ENCODE data around the gene BGN.

Gene BGN

DNA sequence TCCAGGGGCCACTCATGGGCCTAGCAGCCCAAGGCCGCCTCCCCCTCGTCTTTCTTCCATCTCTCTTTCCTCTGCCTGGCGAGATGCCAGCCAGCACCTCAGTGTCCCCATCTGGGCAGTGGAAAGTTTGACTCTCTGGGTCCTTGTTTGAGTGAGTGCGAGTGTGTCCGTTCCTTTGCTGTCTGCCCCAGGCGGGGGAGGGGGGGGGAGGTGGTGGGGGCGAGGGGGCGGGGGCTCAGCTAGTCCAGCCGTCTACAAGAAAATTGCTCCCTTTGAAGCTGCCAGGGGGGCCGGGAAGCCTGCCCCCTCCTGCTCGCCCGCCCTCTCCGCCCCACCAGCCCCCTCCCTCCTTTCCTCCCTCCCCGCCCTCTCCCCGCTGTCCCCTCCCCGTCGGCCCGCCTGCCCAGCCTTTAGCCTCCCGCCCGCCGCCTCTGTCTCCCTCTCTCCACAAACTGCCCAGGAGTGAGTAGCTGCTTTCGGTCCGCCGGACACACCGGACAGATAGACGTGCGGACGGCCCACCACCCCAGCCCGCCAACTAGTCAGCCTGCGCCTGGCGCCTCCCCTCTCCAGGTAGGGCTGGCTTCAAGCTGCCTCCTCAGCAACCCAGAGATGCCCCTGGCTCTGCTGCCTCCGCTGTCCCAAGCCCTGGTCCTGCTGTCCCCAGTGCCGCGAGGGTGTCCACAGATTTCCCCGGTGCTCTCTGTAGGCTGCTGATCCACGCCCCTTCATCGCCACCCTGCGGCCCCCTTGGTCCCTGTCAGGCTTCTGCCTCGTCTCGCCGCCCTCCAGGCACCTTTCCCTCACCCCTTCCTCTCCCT is at the start of gene BGN:
BGN (plus strand) TSS at position 440 of the 821 bp plus-strand sequence. CDS start 9,652 bp downstream, outside the sequence.
- no peak for TF ChIP-seq GATA1 (IDR thresholded peaks at IDR 0.05; ENCODE audit: low read depth, low read length)
- no peak for TF ChIP-seq POLR2A (IDR thresholded peaks at IDR 0.05; ENCODE audit: low read length)
- DNase-seq, result peak in 1 of 2 experiments; percentile 1

GRCh38 chrX:153445106-153445855 is 49.5 kb upstream of the BGN start:
- no peak for TF ChIP-seq GATA1 (IDR thresholded peaks at IDR 0.05; ENCODE audit: low read depth, low read length)
- no peak for DNase-seq

GRCh38 chrX:153445856-153446635 is 48.7 kb upstream of the BGN start, which contains the start of gene TREX2:
TSS of gene TREX2 (minus strand) at chrX:153446056. CDS start at chrX:153445430, 626 bp downstream.
- DNase-seq, result no peak
- TF ChIP-seq GATA1 (IDR thresholded peaks at IDR 0.05; ENCODE audit: low read depth, low read length) (no peak), POLR2A (IDR thresholded peaks at IDR 0.05; ENCODE audit: low read length) (no peak)

DNA sequence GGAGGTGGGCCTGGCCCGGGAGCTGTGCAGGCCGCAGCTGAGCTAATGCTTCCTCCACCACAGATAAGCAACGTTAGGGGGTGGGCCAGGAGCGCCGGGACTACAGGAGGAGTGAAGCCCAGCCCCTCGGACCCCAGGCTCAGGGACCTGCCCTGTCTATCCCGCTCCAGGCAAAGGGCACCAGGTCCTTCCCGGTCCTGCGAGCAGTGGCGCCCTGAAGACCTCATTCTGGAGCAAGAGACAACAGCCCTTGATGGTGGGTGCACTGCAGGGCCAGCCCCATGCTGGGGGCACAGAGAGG is 48.2 kb upstream of the BGN start:
- DNase-seq, result no peak
- TF ChIP-seq POLR2A (IDR thresholded peaks at IDR 0.05; ENCODE audit: low read length), result no peak
- TF ChIP-seq GATA1 (IDR thresholded peaks at IDR 0.05; ENCODE audit: low read depth, low read length), result no peak

DNA sequence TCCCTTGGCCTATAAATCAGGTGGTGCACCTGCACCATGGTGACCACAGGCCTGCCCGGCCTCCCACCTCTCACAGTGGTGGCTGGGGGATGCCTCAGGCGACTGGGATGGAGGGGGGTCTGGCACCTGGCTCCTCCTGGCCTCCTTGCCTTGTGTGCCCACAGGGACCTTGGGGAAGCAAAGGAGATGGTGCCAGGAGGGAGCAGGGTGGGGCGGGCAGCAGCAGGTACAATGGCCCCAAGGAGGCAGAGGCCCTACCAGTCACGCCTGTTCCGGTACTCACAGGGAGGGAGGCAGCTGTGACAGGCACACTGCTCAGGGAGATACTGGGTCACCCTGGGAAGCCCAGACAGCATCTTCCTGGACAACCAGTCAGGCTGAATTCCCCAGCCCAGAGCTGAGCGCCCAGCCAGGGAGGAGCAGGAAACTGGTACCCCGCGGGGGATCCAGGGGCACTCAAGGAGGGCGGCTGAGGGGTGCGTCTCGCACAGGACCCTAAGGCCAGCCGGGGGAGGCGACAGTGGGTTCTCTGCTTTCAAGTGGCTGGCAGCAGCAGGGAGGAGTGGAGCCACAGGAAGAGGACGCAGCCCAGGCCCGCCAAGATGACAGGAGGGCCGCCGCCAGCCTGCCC is 47.7 kb upstream of the BGN start:
- no peak for DNase-seq

DNA sequence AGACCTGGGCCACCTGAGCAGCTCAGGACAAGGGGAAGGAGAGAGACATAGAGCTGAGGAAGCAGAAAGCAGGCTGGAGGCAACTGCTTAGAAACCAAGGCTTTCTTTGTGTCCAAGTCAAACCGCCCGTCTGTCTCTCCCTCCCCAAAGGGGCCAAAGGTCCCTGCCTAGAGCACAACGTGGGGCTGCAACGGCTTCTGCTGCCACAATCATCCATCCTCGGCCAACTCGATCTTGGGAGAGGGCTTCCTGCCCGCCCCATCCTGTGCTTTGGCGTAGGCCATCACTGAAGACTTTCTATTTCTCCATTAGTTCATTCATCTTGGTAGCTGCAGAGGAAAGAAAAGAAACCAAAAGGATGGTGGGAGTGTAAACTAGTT is 47.2 kb upstream of the BGN start:
- TF ChIP-seq GATA1 (IDR thresholded peaks at IDR 0.05; ENCODE audit: low read depth, low read length) (no peak), POLR2A (IDR thresholded peaks at IDR 0.05; ENCODE audit: low read length) (no peak)
- DNase-seq, result no peak

More for the DNA sequence above, 47.7 kb upstream of the BGN start:
- no peak for TF ChIP-seq GATA1 (IDR thresholded peaks at IDR 0.05; ENCODE audit: low read depth, low read length)
- no peak for TF ChIP-seq POLR2A (IDR thresholded peaks at IDR 0.05; ENCODE audit: low read length)

- DNase-seq, result no peak
- TF ChIP-seq GATA1 (IDR thresholded peaks at IDR 0.05; ENCODE audit: low read depth, low read length) (no peak), POLR2A (IDR thresholded peaks at IDR 0.05; ENCODE audit: low read length) (no peak)
Measured at GRCh38 chrX:153448556-153449367, 46.0 kb upstream of the BGN start.

GRCh38 chrX:153449368-153450113 is 45.2 kb upstream of the BGN start:
- TF ChIP-seq POLR2A (IDR thresholded peaks at IDR 0.05; ENCODE audit: low read length) (no peak), GATA1 (IDR thresholded peaks at IDR 0.05; ENCODE audit: low read depth, low read length) (no peak)
- no peak for DNase-seq

DNA sequence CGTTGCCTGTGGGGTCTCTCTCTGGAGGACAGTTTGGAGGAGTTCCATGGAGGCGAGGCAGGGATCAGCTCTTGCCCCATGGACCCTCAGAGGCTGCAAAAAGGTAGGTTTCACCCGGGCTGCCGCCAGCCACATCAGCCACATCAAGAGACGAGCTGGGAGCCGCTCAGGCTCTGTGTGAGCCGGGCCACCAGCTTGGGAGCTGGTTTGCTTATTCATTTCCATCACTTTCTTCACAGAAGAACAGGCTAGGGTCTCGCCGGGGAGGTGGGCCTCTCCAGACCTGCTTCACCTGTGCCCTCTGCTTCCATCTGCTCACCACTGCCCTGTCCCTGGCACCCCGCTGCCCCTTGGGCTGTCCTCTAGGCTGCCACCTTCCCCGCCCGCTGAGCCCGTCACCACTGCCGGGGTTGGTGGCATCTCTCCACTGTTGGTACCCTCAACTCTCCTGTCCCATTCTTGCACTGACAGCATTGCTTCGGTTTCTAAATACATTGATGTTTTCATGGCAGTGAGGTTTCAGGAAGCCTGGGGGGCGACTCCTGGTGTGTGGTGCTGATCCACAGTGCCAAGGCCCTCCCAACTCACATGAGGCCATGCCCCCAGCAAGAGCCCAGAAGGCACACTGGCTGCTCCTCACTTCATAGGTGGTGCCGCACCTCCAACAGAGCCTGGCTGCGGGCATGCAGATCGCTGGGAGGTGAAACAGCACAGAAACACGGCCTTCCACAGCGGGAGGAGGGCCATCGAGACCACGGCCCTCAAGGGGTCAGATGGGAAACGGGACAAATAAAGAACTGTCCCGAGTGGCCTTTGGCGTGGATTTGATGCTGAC is 44.4 kb upstream of the BGN start:
- no peak for TF ChIP-seq POLR2A (IDR thresholded peaks at IDR 0.05; ENCODE audit: low read length)
- no peak for TF ChIP-seq GATA1 (IDR thresholded peaks at IDR 0.05; ENCODE audit: low read depth, low read length)
- DNase-seq, result no peak

DNA sequence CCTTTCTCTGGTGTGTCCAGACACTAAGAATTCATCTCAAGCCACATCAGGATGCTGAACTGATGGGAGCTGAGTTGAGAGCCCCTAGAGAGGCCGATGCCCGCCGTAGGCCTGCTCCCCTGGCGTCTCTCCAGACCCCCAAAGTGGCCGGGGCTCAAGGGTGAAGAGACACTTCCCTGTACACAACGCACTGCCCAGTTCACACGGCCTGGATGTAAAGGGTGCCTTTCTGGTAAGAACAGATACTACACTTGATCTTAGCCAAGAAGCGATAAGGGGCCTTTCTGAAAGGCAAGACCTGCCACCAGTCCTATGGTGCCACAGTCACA is 43.9 kb upstream of the BGN start:
- TF ChIP-seq POLR2A (IDR thresholded peaks at IDR 0.05; ENCODE audit: low read length), result no peak
- TF ChIP-seq GATA1 (IDR thresholded peaks at IDR 0.05; ENCODE audit: low read depth, low read length), result no peak
- DNase-seq, result no peak

DNA sequence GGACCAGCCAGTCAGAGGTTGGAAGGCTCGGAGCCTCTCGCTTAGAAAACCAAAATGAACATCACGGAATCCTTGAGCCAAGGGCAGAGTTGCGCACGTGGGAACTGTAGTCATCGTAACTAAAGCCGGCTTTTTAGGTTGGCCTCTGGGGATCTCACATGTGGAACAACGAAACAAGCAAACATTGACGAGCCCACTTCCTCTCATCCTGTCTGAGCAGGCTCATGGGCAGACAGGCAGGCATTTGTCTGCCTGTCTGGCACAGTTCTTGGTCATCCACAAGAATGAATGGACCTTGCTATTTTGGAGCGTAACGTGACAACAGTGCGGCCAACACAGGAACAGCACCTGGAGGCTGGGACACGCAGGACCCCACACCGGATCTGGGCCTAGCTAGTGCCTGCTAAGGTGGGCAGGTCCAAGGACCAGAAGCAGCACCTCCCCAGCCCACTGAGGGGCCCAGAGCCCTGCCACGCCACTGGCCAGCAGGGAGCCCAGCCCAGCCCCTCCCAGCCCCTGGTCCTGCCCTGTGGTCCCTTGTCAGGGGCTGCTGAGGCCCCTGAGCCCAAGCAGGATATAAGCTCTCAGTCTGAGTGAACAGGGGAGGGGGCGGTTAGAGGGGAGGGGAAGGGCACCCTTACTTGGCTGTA is 39.8 kb upstream of the BGN start:
- DNase-seq, result no peak
- TF ChIP-seq POLR2A (IDR thresholded peaks at IDR 0.05; ENCODE audit: low read length), result no peak
- TF ChIP-seq GATA1 (IDR thresholded peaks at IDR 0.05; ENCODE audit: low read depth, low read length), result no peak

All from erythroblast (primary cell).